Ramos (cell line): ENCODE data around the gene CCNYL1.

Experiments used
- in situ Hi-C: fragments of 300-500 bp; cut with MboI; formaldehyde crosslinking; loops from one replicate; pipeline ENCODE4 v1.14.3; 2022; ENCODE audit warnings: low sequenced_read_pairs; ENCODE audit not compliant: unreplicated experiment

CCNYL1 gene

DNA sequence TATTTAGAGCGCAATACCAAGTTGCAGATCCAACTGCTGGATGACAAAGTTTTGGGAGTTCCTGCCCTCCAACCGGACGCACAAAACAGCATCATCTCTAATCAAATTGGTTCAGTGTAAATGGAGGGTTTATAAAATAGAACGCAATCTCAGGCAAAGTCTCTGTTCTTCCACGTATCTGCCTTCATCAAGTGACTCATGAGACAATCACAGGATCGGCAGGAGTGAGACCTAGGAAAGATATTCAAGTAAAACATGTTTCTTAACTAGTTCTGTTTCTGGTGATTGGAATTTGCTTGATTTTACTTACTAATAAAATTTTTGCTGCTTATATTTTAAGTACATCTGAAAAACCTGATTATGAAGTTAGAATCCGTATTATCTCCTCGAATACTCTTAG is 50.7 kb downstream of the CCNYL1 start:
- in situ Hi-C loops, result no loop called here

DNA sequence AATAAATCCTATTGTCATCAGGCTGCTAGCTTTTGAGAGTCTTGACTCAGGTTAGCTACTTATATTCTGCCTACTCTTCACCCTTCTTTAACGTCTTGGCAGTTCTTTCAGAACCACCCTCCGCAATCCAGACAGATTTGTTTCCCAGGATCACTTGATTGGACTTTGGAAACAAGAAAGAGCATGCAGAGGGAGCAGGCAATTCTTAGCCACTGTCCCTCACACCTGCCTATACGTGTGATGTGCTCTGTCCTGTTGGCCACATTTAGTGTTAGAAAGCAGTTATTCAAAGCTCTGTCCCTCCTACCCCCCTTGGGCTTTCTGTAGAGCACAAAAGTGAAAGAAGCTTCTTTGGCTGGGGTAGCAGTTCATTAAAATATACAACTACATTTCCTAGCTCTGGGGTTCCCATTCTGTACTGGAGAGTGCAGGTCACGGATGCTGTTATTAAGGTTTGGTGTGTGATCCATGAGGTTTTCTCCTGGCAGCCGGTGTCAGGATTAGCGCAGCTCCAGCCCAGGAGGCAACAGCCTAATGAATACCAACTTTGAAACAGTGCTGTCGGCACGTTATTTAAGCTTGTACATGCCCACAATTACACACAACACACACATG is 52.0 kb downstream of the CCNYL1 start:
- in situ Hi-C loops, result no loop called here

DNA sequence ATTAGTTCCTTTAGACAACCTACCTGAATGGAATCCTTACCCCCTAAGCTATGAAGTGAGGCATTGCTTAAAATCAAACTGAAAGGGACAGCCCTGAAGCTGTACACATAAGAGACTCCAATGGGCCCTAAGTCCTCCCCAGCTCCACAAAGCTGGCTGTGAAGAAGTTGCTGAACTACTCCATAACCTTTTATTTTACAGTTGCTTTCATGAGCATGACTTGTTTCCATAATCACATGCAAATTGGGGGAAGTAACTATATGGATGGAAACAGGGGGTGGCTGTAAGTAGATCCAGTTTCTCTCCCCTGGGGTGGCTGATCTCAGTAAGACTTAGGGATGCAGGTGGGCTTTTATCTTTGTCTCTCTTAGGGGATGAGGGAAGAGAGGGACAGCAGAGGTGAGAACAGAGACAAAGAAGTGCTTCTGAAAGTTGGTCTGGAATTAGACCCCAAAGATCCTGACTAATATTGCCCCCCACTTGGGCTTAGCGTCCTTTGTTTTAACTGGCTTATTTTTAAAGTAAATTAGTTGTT is 52.7 kb downstream of the CCNYL1 start:
- in situ Hi-C loops, result no loop called here

DNA sequence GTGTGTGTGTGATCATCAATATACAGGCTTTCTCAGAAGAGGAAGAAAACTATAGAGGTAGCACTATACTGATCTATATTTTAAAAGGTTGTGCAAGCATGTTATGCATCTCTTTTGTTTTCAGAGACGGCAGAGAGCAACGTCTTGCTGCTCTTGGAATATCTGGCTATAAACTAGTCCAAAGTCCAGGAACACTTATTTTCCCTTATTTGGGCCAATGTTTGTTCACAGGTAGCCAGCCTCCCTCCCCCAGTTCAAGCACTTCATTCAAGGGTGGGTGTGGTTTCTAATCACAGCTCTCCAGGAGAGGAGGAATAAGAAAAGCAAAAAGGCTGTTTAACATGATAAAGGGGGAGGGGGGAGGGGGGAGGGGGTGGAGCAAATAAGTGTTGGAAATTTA is 54.1 kb downstream of the CCNYL1 start:
- in situ Hi-C loops, result no loop called here

DNA sequence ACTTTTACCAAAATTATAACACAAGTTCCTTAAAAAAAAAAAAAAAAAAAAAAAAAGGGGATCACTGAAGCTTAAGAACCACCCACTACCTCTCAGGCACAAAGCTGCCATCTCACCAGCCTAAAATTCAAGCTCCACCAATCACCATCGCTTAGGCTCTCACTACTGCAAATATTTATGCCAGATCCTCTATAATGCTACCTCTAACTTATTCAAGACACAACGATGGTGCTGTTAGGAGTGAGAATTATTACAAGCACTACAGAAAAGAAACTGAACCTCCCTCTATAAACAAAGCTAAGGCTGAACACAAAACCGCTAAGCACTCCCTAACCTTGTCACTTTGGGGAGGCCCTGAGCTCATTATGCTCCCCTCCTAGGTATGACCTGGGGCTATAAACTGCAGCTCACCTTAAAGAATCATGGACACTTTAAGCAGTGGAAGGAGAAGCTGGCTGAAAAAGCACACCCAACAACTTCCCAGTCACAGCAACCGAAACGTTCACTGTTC is 54.7 kb downstream of the CCNYL1 start:
- in situ Hi-C loops, result no loop called here

DNA sequence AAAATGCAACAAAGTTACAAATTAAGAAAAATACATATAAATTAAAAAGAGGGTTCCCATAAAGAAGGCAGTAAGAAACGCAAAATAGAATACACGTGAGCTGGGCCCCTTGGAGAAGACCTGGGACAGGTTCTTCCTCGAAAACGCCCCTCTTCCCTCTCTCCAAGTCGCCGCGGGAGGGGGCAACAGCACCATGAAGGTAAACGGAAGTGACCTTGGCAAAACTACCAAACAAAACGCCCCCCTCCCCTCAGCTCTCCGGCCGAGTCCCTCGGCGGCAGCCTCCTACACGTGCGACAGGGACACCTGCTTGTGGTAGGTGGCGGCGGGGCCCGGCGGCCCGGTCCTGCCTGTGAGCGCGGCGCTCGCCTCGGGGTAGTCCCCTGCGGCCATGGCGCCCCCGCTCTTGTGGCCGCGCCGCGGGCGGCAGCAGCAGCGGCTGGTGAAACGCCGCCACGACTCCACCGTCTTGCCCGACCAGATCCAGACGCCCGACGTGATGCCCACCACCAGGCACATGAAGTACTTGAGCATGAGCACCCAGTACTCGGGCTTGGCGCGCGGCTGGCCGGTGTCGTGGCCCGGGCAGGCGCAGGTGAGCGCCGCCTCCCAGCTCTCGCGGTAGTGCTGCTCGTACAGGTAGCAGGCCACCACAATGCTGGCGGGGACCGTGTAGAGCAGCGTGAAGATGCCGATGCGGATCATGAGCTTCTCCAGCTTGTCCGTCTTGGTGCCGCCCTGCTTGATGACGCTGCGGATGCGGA is 55.4 kb downstream of the CCNYL1 start:
- in situ Hi-C loops, result no loop called here

DNA sequence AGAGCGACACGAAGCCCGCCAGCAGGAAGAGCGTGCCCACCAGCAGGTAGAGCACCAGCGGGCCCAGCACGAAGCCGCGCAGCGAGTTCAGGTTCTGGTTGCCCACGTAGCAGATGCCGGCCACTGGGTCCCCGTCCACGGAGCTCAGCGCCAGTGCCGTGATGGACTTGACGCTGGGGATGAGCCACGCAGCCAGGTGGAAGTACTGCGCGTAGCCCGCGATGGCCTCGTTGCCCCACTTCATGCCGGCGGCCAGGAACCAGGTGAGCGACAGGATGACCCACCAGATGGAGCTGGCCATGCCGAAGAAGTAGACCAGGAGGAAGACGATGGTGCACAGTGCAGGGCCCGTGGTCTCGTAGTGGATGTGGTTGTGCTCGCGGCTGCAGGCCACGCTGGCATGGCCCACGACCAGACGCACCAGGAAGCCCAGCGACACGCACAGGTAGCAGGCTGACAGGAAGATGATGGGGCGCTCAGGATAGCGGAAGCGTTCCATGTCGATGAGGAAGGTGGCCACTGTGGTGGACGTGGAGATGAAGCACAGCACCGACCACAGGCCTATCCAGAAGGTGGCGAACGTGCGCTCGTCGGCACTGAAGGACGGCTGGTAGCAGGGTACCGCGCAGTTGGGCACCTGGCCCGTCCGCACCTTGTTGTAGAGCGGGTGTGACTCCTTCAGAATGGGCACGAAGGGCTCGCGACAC is 56.2 kb downstream of the CCNYL1 start:
- in situ Hi-C loops, result no loop called here

DNA sequence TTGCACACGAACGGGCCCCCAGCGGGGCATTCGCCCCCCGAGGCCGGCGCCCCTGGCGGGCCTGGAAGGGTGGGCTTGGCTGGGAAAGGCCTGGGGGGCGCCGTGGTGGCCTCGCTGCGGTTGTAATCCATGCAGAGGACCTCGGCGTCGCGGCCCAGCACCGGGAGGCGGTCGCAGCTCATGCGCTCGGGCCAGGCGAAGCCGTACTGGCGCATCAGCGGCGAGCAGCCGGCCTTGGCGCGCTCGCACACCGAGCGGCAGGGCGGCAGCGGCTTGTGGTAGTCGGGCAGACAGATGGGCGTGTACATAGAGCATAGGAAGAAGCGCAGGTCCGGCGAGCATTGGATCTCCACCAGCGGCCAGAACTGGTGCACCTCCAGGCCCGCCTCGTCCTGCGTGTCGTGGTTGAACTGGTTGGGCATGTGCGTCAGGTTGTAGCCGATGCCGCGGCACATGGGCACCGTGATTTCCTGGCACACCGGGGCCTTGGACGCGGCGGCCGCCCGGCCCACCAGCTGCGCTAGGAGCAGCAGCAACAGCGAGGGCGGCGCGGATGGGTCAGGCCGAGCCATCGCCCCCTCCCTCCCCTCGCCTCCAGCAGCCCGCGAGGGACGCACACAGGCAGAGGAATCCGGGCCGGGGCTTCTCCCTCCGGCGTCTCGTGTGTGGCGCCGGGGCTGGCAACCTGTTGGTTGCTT is 56.9 kb downstream of the CCNYL1 start:
- in situ Hi-C loops, result no loop called here

DNA sequence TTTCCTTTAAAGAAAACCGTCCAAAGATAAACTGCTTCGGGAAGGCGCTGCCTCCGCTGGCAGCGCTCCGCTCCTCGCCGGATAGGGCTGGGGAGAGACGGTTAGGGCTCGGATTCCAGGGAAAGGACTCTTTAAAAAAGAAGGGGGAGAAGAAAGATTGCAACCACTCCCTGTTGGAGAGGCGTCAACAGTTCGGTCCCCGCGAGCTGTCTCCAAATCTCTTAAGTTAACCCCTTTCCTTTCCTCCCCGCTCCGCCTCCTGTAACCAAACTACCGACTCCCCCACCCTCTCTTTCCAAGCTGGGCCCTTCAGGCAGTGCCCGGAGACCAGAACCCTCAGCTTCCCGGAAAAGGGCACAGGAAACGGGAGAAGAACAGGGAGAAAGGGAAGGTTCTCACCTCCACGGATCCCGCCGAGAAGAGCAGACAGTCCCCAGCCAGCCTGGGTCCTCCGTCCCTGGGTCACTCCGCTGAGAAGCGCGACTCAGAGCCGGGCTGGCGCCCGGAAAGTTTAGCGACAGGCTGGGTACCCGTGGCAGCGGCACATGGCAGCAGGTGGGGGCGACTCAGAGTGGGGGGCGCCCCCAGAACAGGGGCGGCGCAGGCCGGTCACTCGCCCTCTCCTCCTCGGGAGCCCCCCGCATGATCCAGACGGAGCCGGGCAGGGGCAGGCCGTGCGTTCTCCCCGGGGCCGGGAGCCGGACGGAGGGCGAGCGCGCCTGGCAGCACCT is 57.6 kb downstream of the CCNYL1 start:
- in situ Hi-C loops, result no loop called here

DNA sequence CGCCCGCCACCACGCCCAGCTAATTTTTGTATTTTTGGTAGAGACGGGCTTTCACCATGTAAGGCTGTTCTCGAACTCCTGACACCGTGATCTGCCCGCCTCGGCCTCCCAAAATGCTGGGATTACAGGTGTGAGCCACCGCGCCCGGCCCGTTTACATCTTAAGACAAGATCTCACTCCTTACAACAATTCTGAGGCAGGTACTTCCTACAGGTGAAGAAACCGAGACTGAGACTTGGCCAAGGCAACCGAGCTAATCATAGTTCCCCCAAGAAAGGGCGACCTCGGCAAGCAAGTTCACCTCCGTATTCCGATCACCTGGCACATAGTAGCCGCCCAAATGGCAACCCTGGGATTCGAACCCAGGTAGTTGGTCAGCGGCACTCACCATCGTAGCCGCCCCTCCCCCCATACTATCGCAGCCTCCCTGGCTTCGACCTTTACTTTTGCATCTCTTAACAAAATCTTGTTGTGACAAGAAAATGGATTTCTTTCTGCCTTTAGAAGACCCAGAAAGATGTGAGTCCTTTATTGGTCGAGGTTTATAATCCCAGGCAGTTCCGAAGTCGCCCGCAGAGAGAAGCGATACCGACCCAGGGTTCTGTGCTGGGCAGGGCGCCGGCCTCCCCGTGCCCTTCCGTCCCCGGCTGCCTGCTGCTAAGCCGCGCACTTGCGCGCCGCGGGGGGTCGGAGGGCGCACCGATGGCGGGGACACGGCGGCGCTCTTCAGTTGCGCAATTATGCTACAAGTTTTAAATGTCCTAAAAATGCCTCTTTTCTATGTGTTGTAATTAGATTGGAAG is 59.4 kb downstream of the CCNYL1 start:
- in situ Hi-C loops, result no loop called here

DNA sequence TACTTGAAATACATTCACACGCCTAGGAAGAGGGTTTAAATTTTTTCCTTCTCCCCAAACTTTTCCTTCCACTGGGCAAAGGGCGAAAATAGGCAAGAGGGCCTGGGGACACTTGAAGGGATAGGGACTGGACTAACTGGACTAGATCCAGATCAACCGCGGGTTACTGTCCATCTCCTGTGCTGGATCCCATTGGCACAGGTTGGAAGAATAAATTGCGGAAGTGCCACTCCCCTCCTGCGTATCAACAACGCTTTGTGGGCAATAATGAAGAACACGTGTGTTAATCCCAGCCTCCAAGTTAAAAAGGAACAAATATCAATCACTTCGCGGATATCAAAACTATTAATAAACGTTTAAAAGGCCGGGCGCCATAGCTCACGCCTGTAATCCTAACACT is 60.0 kb downstream of the CCNYL1 start:
- in situ Hi-C loops, result no loop called here

DNA sequence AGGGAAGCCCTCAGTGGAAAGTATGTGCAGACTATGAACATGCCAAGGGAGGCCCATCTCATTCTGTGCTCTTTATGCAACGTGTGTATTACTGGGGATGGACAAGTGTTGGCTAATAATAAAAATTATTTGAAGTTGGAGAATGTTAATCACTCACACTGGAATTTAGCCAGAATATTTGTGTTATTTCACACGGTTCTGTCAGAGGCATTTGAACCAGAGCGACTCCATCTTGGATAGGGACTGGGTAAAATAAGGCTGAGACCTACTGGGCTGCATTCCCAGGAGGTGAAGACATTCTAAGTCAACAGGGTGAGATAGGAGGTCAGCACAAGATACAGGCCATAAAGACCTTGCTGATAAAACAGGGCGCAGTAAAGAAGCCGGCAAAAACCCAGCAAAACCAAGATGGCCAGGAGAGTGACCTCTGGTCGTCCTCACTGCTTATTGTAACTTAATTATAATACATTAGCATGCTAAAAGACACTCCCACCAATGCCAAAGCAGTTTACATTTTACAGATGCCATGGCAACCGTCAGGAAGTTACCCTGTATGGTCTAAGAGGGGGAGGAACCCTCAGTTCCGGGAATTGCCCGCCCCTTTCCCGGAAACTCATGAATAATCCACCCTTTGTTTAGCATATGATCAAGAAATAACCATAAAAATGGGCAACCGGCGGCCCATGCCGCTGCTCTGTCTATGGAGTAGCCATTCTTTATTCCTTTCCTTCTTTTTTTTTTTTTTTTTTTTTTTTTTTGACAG is 60.8 kb downstream of the CCNYL1 start:
- in situ Hi-C loops, result no loop called here

DNA sequence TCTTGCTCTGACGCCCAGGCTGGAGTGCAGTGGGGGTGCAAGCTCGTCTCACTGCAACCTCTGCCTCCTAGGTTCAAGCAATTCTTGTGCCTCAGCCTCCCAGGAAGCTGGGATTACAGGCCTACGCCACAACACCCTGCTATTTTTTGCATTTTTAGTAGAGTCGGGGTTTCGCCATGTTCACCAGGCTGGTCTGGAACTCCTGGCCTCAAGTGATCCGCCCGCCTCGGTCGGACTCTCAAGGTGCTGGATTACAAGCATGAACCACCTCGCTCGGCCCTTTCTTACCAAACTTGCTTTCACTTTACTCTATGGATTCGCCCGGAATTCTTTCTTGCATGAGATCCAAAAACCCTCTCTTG is 61.4 kb downstream of the CCNYL1 start:
- in situ Hi-C loops, result no loop called here

DNA sequence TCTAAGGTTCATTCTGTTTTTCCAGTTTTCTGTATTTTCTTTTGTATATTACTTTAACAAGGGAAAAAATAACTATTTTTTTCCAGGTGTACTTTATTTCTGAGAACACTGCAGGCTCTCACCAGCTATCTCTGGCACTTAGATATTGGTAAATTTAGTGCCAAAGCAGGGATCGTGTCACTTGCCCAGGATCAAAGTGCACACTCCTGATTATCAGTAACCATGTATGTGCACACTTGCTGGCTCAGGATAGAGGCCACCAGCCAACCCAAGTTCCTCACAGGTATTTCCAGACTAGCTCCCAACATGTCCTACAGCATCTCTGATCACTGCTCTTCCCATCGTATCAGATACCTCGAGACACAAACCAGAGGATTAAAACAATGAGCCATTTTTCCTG is 64.0 kb downstream of the CCNYL1 start:
- in situ Hi-C loops, result no loop called here

DNA sequence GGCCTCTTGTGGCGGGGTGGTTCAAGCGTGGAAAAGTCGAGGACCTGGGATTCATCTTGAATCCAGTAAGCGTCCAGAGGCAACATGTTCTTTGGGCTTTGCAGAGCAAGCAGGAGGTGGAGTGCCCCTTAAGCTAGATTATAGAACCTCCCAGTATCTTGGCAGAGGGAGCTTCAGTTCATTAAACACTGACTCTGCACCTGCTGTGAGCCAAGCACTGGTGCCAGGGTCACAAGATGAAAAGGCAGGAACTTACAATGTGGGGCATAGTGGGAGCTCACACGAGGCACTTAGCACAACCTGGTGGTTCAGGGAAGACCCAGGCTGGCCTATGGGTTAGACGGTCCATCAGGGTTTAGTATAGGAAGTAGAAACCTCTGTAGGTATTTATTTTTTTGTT is 65.7 kb downstream of the CCNYL1 start:
- in situ Hi-C loops, result no loop called here

DNA sequence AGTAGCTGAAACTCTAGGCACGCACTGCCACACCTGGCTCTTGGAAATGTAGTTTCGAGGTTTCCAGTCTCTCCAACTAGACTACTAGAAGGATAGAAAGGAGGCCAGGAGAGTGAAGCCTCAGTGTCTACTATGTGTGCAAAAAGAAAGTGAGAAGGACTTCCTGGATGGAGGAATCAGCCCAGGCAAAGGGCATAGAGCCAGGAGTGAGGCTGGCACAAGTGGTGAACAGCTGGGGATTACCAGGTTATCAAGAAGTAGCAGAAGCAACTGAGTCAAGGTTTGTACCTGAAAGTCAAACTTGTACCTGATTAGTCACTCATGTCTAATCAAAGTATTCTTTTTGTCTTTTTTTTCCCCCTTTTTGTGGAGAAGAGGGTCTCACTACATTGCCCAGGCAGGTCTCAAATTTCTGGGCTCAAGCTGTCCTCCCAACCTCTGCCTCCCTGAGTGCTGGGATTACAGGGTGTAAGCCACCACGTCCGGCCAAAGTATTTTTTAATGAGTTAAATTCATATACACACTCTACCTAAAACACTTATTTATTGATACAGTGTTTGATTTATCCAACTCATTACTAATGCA is 67.0 kb downstream of the CCNYL1 start:
- in situ Hi-C loops, result no loop called here

DNA sequence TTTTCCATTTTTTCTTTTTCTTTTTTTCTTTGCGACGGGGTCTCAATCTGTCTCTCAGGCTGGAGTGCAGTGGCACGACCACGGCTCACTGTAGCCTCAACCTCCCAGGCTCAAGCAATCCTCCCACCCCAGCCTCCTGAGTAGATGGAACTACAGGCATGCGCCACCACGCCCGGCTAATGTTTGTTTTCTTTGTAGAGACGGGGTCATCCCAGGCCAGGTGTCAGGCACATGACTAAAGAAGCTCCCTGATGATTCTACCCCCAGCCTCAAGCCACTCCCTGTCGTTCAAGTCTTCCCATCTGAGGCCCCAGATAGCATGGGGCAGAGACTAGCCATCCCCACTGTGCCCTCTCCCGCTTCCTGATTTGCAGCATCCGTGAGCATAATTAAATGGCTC is 68.1 kb downstream of the CCNYL1 start:
- in situ Hi-C loops, result no loop called here
